ENCODE measurements around the gene UCK2. TPM values are rescaled to one million over a fixed set of nuclear protein-coding genes. Genes with fewer than 3 reads are reported as not detected.

Gene UCK2
- total RNA-seq, 1 experiment from 2014 or later, result 77.9 TPM

DNA sequence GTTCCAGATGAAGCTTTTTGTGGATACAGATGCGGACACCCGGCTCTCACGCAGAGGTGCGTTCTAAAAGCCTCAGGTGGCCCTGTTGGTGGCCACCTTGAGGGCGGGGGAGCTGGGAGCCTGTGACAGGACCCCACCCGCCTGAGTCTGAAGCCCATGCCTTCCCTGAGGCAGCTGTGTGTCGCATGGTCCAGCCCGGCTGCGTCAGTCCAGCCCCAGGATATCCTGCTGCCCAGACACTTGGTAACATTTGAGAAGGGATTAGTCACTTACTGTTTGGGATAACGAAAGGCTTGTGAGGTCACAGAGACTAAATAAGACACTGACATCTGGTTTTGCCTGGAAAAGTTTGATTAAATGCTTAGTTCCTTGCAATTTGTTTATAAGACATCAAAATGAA is 68.9 kb downstream of the UCK2 start:
- Mint-ChIP-seq H3K27me3 (ENCODE audit: low read depth) (no peaks in the 10 kb centered on the region), H3K27ac (no peak overlapping the region), H3K36me3 (ENCODE audit: insufficient read depth in 1 of 3, low read depth in 3 of 3) (peaks cover 54 to 90% (median 89%) of the 10 kb centered on the region in 3 experiments), H3K9me3 (peaks cover 0 to 3% of the 10 kb centered on the region in 2 experiments; a peak in 2 of 5 replicates), H3K4me3 (no peak overlapping the region), H3K4me1 (peaks cover 0 to 4% of the 10 kb centered on the region in 2 experiments; a peak in 1 of 4 replicates)
- no CpG with 5 or more reads among the region's 10 CpGs for WGBS (ENCODE audit: extremely low coverage, insufficient read length, low lambda C conversion rate)
- no peak overlapping the region for H3K14ac ChIP-seq (ENCODE audit: insufficient read depth, low read length)
- TF ChIP-seq, protein P1, sequence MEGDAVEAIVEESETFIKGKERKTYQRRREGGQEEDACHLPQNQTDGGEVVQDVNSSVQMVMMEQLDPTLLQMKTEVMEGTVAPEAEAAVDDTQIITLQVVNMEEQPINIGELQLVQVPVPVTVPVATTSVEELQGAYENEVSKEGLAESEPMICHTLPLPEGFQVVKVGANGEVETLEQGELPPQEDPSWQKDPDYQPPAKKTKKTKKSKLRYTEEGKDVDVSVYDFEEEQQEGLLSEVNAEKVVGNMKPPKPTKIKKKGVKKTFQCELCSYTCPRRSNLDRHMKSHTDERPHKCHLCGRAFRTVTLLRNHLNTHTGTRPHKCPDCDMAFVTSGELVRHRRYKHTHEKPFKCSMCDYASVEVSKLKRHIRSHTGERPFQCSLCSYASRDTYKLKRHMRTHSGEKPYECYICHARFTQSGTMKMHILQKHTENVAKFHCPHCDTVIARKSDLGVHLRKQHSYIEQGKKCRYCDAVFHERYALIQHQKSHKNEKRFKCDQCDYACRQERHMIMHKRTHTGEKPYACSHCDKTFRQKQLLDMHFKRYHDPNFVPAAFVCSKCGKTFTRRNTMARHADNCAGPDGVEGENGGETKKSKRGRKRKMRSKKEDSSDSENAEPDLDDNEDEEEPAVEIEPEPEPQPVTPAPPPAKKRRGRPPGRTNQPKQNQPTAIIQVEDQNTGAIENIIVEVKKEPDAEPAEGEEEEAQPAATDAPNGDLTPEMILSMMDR (conservative IDR thresholded peaks at IDR 0.05), result no peak
- H2AFZ ChIP-seq (ENCODE audit: low read length), result no peak overlapping the region
- no peak overlapping the region for H3K18ac ChIP-seq (ENCODE audit: insufficient read length, low read depth, low read length)
- H2BK120ac ChIP-seq (ENCODE audit: low read depth, low read length, poor library complexity, severe bottlenecking), result no peak overlapping the region
- no peak overlapping the region for H2BK12ac ChIP-seq (ENCODE audit: insufficient read length, low read depth, low read length)
- no peaks in the 10 kb centered on the region for H3K9me3 ChIP-seq (ENCODE audit: control insufficient read depth, low read depth, low read length)
- H4K20me1 ChIP-seq (ENCODE audit: control insufficient read depth, insufficient read depth, insufficient read length), result no peaks in the 10 kb centered on the region
- H2BK15ac ChIP-seq (ENCODE audit: low read depth, low read length), result no peak overlapping the region
- H3T11ph ChIP-seq (ENCODE audit: low read length), result no peak overlapping the region
- H3K4me1 ChIP-seq (ENCODE audit: insufficient read depth, low read length), result no peaks in the 10 kb centered on the region
- H3K23ac ChIP-seq (ENCODE audit: insufficient read length, low read depth, low read length), result no peak overlapping the region
- no peak overlapping the region for H3K27ac ChIP-seq (ENCODE audit: insufficient read length, low read depth, low read length)
- H2BK5ac ChIP-seq (ENCODE audit: insufficient read length, low read length), result no peak overlapping the region
- H4K91ac ChIP-seq (ENCODE audit: insufficient read length, low read depth, low read length), result no peak overlapping the region
- H2AK5ac ChIP-seq (ENCODE audit: insufficient read length, low read length), result no peak overlapping the region
- no peak overlapping the region for H2BK20ac ChIP-seq (ENCODE audit: low read depth, low read length, poor library complexity, severe bottlenecking)
- no peaks in the 10 kb centered on the region for H3K79me1 ChIP-seq (ENCODE audit: insufficient read depth, low read depth, low read length, poor library complexity, severe bottlenecking)
- no peak overlapping the region for H3K9ac ChIP-seq (ENCODE audit: extremely low read depth, insufficient read length, low read length)
- no peak overlapping the region for H3K4me2 ChIP-seq (ENCODE audit: insufficient read depth, insufficient read length, low read length)
- H3K23me2 ChIP-seq (ENCODE audit: insufficient read length, low read depth, low read length, poor library complexity, severe bottlenecking), result no peaks in the 10 kb centered on the region
- no peak overlapping the region for H3K56ac ChIP-seq (ENCODE audit: insufficient read length, low read depth, low read length)
- H4K5ac ChIP-seq (ENCODE audit: insufficient read length, low read depth, low read length), result no peak overlapping the region
- DNase-seq, result no peak
- H3K79me2 ChIP-seq (ENCODE audit: insufficient read depth, low read length), result peaks cover 2% of the 10 kb centered on the region; the same call in 1 of the 2 replicates
- H4K8ac ChIP-seq (replicated peaks; ENCODE audit: insufficient read length, low read depth, low read length), result no peak overlapping the region
- H3K27me3 ChIP-seq (ENCODE audit: insufficient read depth, low read length), result no peaks in the 10 kb centered on the region
- H3K4ac ChIP-seq (ENCODE audit: low read depth, low read length), result no peak overlapping the region
